MCF 10A (cell line): Measurements from ENCODE around the gene SP5. TPM values are rescaled to one million over a fixed set of nuclear protein-coding genes. Genes with fewer than 3 reads are reported as not detected.

Experiments
- BruUV-seq: library from RNA; stranded (reverse); fragments of 400-500 nt; replicated peaks from 2 replicates; lab custom pipeline; 2021; lab: Mats Ljungman, UMichigan
- CTCF ChIA-PET: fragments of 300-600 bp; sonication (Branson Sonifier 250); formaldehyde crosslinking; extraction: SDS; loops from one replicate; lab custom pipeline; 2021; ENCODE audit warnings: antibody characterized with exemption, inconsistent platforms; lab: Yijun Ruan, JAX
- POLR2A ChIA-PET: fragments of 300-600, 350-650 bp; sonication (Branson Sonifier 250); formaldehyde crosslinking; extraction: SDS; loops from one replicate; lab custom pipeline; 2020; ENCODE audit warnings: antibody characterized with exemption, inconsistent platforms; lab: Yijun Ruan, JAX
- DNase-seq: peaks from one replicate; pipeline ENCODE4 v3.0.0-alpha.2; 2018; ENCODE audit not compliant: unreplicated experiment
- H3K27ac Mint-ChIP-seq: one replicate; pipeline ENCODE4 v1.8.0; 2022; ENCODE audit warnings: mild to moderate bottlenecking, low read depth, mixed read lengths; ENCODE audit not compliant: unreplicated experiment
- H3K27me3 Mint-ChIP-seq: one replicate; pipeline ENCODE4 v1.8.0; 2022; ENCODE audit warnings: mixed read lengths; ENCODE audit not compliant: insufficient read depth, unreplicated experiment
- H3K36me3 Mint-ChIP-seq: one replicate; pipeline ENCODE4 v1.8.0; 2022; ENCODE audit warnings: mild to moderate bottlenecking, moderate library complexity, mixed read lengths; ENCODE audit not compliant: insufficient read depth, unreplicated experiment
- H3K4me1 Mint-ChIP-seq: one replicate; pipeline ENCODE4 v1.8.0; 2022; ENCODE audit warnings: mixed read lengths; ENCODE audit not compliant: insufficient read depth, unreplicated experiment
- H3K4me3 Mint-ChIP-seq: one replicate; pipeline ENCODE4 v1.8.0; 2022; ENCODE audit warnings: mild to moderate bottlenecking, moderate library complexity, mixed read lengths; ENCODE audit not compliant: unreplicated experiment
- H3K9me3 Mint-ChIP-seq: one replicate; pipeline ENCODE4 v1.8.0; 2022; ENCODE audit warnings: mixed read lengths; ENCODE audit not compliant: unreplicated experiment
- CTCF ChIP-seq: fragments of 200-600 bp; IDR thresholded peaks from one replicate; pipeline ENCODE4 v1.8.0; 2022; ENCODE audit warnings: antibody characterized with exemption, mild to moderate bottlenecking; ENCODE audit not compliant: unreplicated experiment
- intact Hi-C: fragments of 100-400 bp; cut with micrococcal nuclease; formaldehyde crosslinking; loops from 2 replicates; pipeline ENCODE4 v1.14.1; 2022
- total RNA-seq: library from RNA; stranded (reverse); gene quantifications from 2 replicates; pipeline ENCODE4 v1.2.3, GENCODE V29; 2022

The SP5 gene
- total RNA-seq, 1 experiment from 2014 or later: not detected

DNA sequence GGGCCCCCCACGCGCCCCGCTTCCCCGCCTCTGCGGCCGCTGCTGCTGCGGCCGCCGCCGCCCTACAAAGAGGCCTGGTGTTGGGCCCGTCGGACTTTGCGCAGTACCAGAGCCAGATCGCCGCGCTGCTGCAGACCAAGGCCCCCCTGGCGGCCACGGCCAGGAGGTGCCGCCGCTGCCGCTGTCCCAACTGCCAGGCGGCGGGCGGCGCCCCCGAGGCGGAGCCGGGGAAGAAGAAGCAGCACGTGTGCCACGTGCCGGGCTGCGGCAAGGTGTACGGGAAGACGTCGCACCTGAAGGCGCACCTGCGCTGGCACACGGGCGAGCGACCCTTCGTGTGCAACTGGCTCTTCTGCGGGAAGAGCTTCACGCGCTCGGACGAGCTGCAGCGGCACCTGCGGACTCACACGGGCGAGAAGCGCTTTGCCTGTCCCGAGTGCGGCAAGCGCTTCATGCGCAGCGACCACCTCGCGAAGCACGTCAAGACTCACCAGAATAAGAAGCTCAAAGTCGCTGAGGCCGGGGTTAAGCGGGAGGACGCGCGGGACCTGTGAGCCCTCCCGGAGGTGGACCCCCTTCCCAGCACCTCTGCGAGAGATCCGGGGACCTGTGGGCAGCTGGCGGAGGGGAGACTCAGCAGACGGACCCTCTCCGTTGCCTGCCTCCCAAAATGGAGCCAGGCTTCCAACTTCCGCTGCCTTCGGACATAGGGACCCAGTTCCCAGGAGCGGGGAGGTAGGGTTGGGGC, 1.9 kb downstream of the SP5 start:
- H3K36me3 Mint-ChIP-seq: no peaks in the 10 kb centered on the region
- POLR2A ChIA-PET: no interaction called here
- BruUV-seq: no TSS peak
- H3K27ac Mint-ChIP-seq: no peak overlapping the region
- H3K27me3 Mint-ChIP-seq: peaks cover 27% of the 10 kb centered on the region
- intact Hi-C loops: loop anchor here (5.0 kb wide), 1 partner anchor 310 kb away; no protein-coding TSS in a partner anchor
- no peaks in the 10 kb centered on the region for H3K4me1 Mint-ChIP-seq
- TF ChIP-seq CTCF: no peak
- no peaks in the 10 kb centered on the region for H3K9me3 Mint-ChIP-seq
- CTCF ChIA-PET: interaction anchor here (1.2 kb wide), 1 partner anchor 308 kb away, joined by 3 read pairs; no protein-coding TSS in a partner anchor
- no peak overlapping the region for H3K4me3 Mint-ChIP-seq
- no peak for DNase-seq

DNA sequence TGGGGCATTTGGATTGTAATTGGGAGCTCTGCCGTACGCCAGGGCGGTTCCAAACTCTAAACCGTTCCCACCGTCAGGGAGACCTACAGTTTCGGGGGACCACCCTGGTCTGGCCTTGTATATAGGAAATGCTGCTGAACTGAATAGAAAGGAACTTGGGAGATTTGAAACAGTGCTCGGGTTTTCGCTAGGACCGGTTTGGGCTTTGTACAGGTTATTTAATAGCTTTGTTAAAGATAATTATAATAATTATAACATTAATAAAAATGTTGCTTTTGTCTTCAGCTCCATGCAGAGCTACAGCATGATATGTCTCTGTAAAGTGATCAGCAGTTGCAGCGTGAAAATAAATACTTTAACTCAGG, 2.4 kb downstream of the SP5 start:
- Mint-ChIP-seq H3K36me3 (no peaks in the 10 kb centered on the region), H3K27me3 (peaks cover 21% of the 10 kb centered on the region), H3K27ac (no peak overlapping the region), H3K9me3 (no peaks in the 10 kb centered on the region), H3K4me1 (no peaks in the 10 kb centered on the region), H3K4me3 (no peak overlapping the region)
- no peak for DNase-seq
- ChIA-PET CTCF (no interaction called here), POLR2A (no interaction called here)
- TF ChIP-seq CTCF: no peak
- intact Hi-C loops: loop anchor here (5.0 kb wide), 1 partner anchor 310 kb away; no protein-coding TSS in a partner anchor
- BruUV-seq: no TSS peak

GRCh38 chr2:170717991-170718589, 3.0 kb downstream of the SP5 start:
- Mint-ChIP-seq H3K4me3 (no peak overlapping the region), H3K36me3 (no peaks in the 10 kb centered on the region), H3K27ac (no peak overlapping the region), H3K9me3 (no peaks in the 10 kb centered on the region), H3K27me3 (peaks cover 16% of the 10 kb centered on the region), H3K4me1 (no peaks in the 10 kb centered on the region)
- BruUV-seq: no TSS peak
- TF ChIP-seq CTCF: no peak
- intact Hi-C loops: loop anchor here (5.0 kb wide), 1 partner anchor 311 kb away; no protein-coding TSS in a partner anchor
- ChIA-PET POLR2A (no interaction called here), CTCF (no interaction called here)
- DNase-seq: no peak

- intact Hi-C loops: loop anchor here (5.0 kb wide), 1 partner anchor 313 kb away; no protein-coding TSS in a partner anchor
- Mint-ChIP-seq H3K36me3 (no peaks in the 10 kb centered on the region), H3K9me3 (no peaks in the 10 kb centered on the region), H3K4me1 (no peaks in the 10 kb centered on the region), H3K27ac (no peak overlapping the region), H3K4me3 (no peak overlapping the region), H3K27me3 (peaks cover 11% of the 10 kb centered on the region)
- ChIA-PET CTCF (interaction anchor here (0.5 kb wide), 1 partner anchor 484 kb away, joined by 6 read pairs; no protein-coding TSS in a partner anchor), POLR2A (no interaction called here)
- TF ChIP-seq CTCF: no peak
- DNase-seq: no peak
- no TSS peak for BruUV-seq
Observed at GRCh38 chr2:170719810-170720209, 4.7 kb downstream of the SP5 start.
